Natural killer cell (primary cell): ENCODE results near the gene ABCC12. TPM values are rescaled to one million over a fixed set of nuclear protein-coding genes. Genes with fewer than 3 reads are reported as not detected.

Source experiments
- ATAC-seq, 3 donors: fragments of 150-1000 bp in 2 of 3; fragments of 200-7000 bp in 1 of 3; cut with Tn5 transposase; 1 replicate in 1 of 3; 2 replicates in 2 of 3; pipeline ENCODE4 v1.10.0; 2021; ENCODE audit warnings: mild to moderate bottlenecking in 2 of 3, moderate library complexity in 2 of 3
- DNase-seq, 2 donors: peaks; one replicate each; pipeline versions ENCODE4 v3.0.0 to v3.0.0-alpha.2; 2013 to 2021; ENCODE audit warnings: mixed read lengths in 1 of 2
- H3K27ac ChIP-seq: one replicate; pipeline ENCODE4 v1.5.1; 2013; ENCODE audit warnings: mild to moderate bottlenecking, low read length
- H3K27me3 ChIP-seq: one replicate; pipeline ENCODE4 v1.6.1; 2013; ENCODE audit warnings: low read length; ENCODE audit not compliant: control insufficient read depth, insufficient read depth
- H3K36me3 ChIP-seq: one replicate; pipeline ENCODE4 v1.6.1; 2013; ENCODE audit warnings: low read length; ENCODE audit not compliant: control insufficient read depth, insufficient read depth
- H3K4me1 ChIP-seq: one replicate; pipeline ENCODE4 v1.6.1; 2013; ENCODE audit warnings: low read length; ENCODE audit not compliant: control insufficient read depth, insufficient read depth
- H3K4me3 ChIP-seq: one replicate; pipeline ENCODE4 v1.5.1; 2013; ENCODE audit warnings: low read length
- H3K9me3 ChIP-seq: one replicate; pipeline ENCODE4 v1.6.1; 2013; ENCODE audit warnings: low read length; ENCODE audit not compliant: control insufficient read depth, insufficient read depth
- H3K27ac Mint-ChIP-seq, 2 donors: one replicate each; pipeline ENCODE4 v1.8.0; 2022; ENCODE audit warnings: mild to moderate bottlenecking in 2 of 2, mixed read lengths in 2 of 2, moderate library complexity in 1 of 2
- H3K27me3 Mint-ChIP-seq, 2 donors: one replicate each; pipeline ENCODE4 v1.8.0; 2022; ENCODE audit warnings: low read depth in 2 of 2, mixed read lengths in 2 of 2
- H3K36me3 Mint-ChIP-seq: one replicate; pipeline ENCODE4 v1.8.0; 2022; ENCODE audit warnings: mixed read lengths
- H3K4me1 Mint-ChIP-seq, 2 donors: one replicate each; pipeline ENCODE4 v1.8.0; 2022; ENCODE audit warnings: mixed read lengths in 2 of 2
- H3K4me3 Mint-ChIP-seq: one replicate; pipeline ENCODE4 v1.8.0; 2022; ENCODE audit warnings: mild to moderate bottlenecking, moderate library complexity, mixed read lengths
- H3K9me3 Mint-ChIP-seq, 2 donors: one replicate each; pipeline ENCODE4 v1.8.0; 2022; ENCODE audit warnings: mixed read lengths in 2 of 2
- CTCF ChIP-seq: fragments of 200-600 bp; IDR thresholded peaks from one replicate; pipeline ENCODE4 v1.8.0; 2022; ENCODE audit warnings: antibody characterized with exemption
- WGBS: methylation state at CpG from one replicate; pipeline ENCODE4 v1.1.7; 2013; ENCODE audit warnings: missing lambda C conversion rate; ENCODE audit not compliant: insufficient coverage; 5-methylcytosine and 5-hydroxymethylcytosine counted together
- intact Hi-C: fragments of 100-400 bp; cut with micrococcal nuclease; formaldehyde crosslinking; loops from one replicate; pipeline ENCODE4 v1.14.2; 2022
- total RNA-seq, 4 donors: library from RNA; stranded (reverse); fragments of 120-200 nt in 1 of 4; gene quantifications; one replicate each; pipeline versions ENCODE4 v1.2.3 to v1.2.4, GENCODE V29; 2013 to 2022

ABCC12 gene
- total RNA-seq, 3 donors from 2014 or later (not counting 1 experiment from before 2014, with no cell fraction given), result not detected

DNA sequence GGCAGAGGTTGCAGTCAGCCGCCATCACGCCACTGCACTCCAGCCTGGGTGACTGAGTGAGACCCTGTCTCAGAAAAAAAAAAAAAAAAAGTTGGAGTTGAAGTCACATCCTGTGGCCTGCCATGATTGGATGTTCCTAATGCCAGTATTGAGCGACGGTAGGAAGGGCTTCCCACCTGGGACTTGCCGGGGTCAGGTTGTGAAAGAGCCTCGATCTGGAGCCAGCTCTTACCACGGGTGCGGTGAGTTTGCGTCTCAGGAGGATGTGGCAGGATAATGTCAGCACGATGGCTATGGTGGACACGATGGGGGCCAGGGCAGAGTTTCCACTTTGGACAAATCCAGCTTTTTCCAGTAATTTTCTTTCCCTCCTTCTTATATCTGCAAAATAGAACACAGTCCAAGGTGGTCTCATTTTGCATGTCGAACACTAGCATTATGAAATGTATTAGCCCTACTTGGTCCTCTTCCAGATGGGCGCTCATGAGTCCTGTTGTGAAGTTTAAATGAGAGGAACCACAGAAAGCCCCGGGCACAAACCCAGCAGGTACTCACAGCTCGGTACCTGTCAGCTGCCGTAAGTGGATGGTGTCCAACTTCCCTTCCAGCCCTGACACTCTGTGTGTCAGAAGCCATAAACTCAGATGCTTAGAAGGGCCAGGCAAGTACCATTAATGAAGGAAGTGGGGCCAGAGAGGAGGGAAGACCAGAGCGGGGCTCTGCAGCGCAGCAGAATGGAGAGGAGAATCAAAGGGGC, 22.2 kb downstream of the ABCC12 start:
- H3K27ac ChIP-seq, result no peak overlapping the region
- Mint-ChIP-seq H3K9me3 (no peaks in the 10 kb centered on the region), H3K36me3 (no peaks in the 10 kb centered on the region), H3K4me3 (no peak overlapping the region), H3K27me3 (peaks cover 6 to 16% of the 10 kb centered on the region in 2 donors), H3K27ac (no peak overlapping the region), H3K4me1 (no peaks in the 10 kb centered on the region)
- no peaks in the 10 kb centered on the region for H3K27me3 ChIP-seq
- TF ChIP-seq CTCF, result no peak
- ATAC-seq, result no peak
- 89% methylated on average over 18 of the region's 18 CpGs for WGBS
- no peak overlapping the region for H3K4me3 ChIP-seq
- intact Hi-C loops, result no loop called here
- DNase-seq, result no peak
- H3K36me3 ChIP-seq, result no peaks in the 10 kb centered on the region
- no peaks in the 10 kb centered on the region for H3K4me1 ChIP-seq
- no peaks in the 10 kb centered on the region for H3K9me3 ChIP-seq

GRCh38 chr16:48132696-48133095, 23.1 kb downstream of the ABCC12 start:
- intact Hi-C loops, result no loop called here
- Histone ChIP-seq H3K36me3 (no peaks in the 10 kb centered on the region), H3K27me3 (no peaks in the 10 kb centered on the region), H3K4me1 (no peaks in the 10 kb centered on the region), H3K27ac (no peak overlapping the region), H3K4me3 (no peak overlapping the region), H3K9me3 (no peaks in the 10 kb centered on the region)
- DNase-seq (no peak), ATAC-seq (no peak)
- 95% methylated on average over 2 of the region's 3 CpGs for WGBS
- Mint-ChIP-seq H3K4me3 (no peak overlapping the region), H3K9me3 (no peaks in the 10 kb centered on the region), H3K27me3 (peaks cover 6 to 16% of the 10 kb centered on the region in 2 donors), H3K4me1 (no peaks in the 10 kb centered on the region), H3K27ac (no peak overlapping the region), H3K36me3 (no peaks in the 10 kb centered on the region)
- TF ChIP-seq CTCF, result no peak

GRCh38 chr16:48131201-48131935, 24.4 kb downstream of the ABCC12 start:
- Mint-ChIP-seq H3K36me3 (no peaks in the 10 kb centered on the region), H3K4me3 (no peak overlapping the region), H3K9me3 (no peaks in the 10 kb centered on the region), H3K27me3 (peaks cover 8 to 11% of the 10 kb centered on the region in 2 donors), H3K27ac (no peak overlapping the region), H3K4me1 (no peaks in the 10 kb centered on the region)
- intact Hi-C loops, result no loop called here
- no peak for TF ChIP-seq CTCF
- 81% methylated on average over 6 of the region's 6 CpGs for WGBS
- Histone ChIP-seq H3K36me3 (no peaks in the 10 kb centered on the region), H3K4me3 (no peak overlapping the region), H3K27ac (no peak overlapping the region), H3K9me3 (no peaks in the 10 kb centered on the region), H3K4me1 (no peaks in the 10 kb centered on the region), H3K27me3 (no peaks in the 10 kb centered on the region)
- ATAC-seq (no peak), DNase-seq (no peak)
